IgD-negative memory B cell (primary cell): ENCODE measurements around the gene ACAT2. TPM values are rescaled to one million over a fixed set of nuclear protein-coding genes. Genes with fewer than 3 reads are reported as not detected.

Experiments used
- H3K27ac Mint-ChIP-seq, 3 donors: one replicate each; pipeline ENCODE4 v1.8.0; 2020 to 2022; ENCODE audit warnings: mild to moderate bottlenecking in 3 of 3, mixed read lengths in 3 of 3, moderate library complexity in 1 of 3
- H3K27me3 Mint-ChIP-seq: one replicate; pipeline ENCODE4 v1.8.0; 2021; ENCODE audit warnings: mixed read lengths
- H3K36me3 Mint-ChIP-seq: one replicate; pipeline ENCODE4 v1.8.0; 2020; ENCODE audit warnings: mild to moderate bottlenecking, mixed read lengths
- H3K4me1 Mint-ChIP-seq, 3 donors: one replicate each; pipeline ENCODE4 v1.8.0; 2020 to 2022; ENCODE audit warnings: mixed read lengths in 3 of 3, mild to moderate bottlenecking in 1 of 3
- H3K4me3 Mint-ChIP-seq, 4 donors: one replicate each; pipeline ENCODE4 v1.8.0; 2020 to 2022; ENCODE audit warnings: mild to moderate bottlenecking in 4 of 4, mixed read lengths in 4 of 4, moderate library complexity in 3 of 4
- H3K9me3 Mint-ChIP-seq, 3 donors: one replicate each; pipeline ENCODE4 v1.8.0; 2020 to 2021; ENCODE audit warnings: mixed read lengths in 3 of 3, mild to moderate bottlenecking in 1 of 3
- polyA plus RNA-seq: library from polyadenylated mRNA; unstranded; fragments of 300-500 nt; fragmentation: Illumina TruSeq; gene quantifications from one replicate; pipeline ENCODE4 v1.2.3, GENCODE V29; 2021

Gene ACAT2
- polyA plus RNA-seq, 1 donor from 2014 or later, result 23.6 TPM

- H3K36me3 Mint-ChIP-seq, result peaks cover 5% of the 10 kb centered on the region
- H3K27ac Mint-ChIP-seq, result peak overlapping the region in 1 of 3 donors; percentile 82
- H3K4me1 Mint-ChIP-seq, result peaks cover 0 to 10% (median 10%) of the 10 kb centered on the region in 3 donors
Observed at GRCh38 chr6:159826004-159826403, 64.2 kb downstream of the ACAT2 start.

GRCh38 chr6:159826968-159827647 lies 65.3 kb downstream of the ACAT2 start:
- Mint-ChIP-seq H3K4me3 (no peak overlapping the region), H3K27ac (no peak overlapping the region), H3K4me1 (peaks cover 0 to 10% (median 10%) of the 10 kb centered on the region in 3 donors), H3K27me3 (peaks cover 4% of the 10 kb centered on the region), H3K9me3 (no peaks in the 10 kb centered on the region), H3K36me3 (peaks cover 5% of the 10 kb centered on the region)

More at GRCh38 chr6:159826004-159826403, 64.2 kb downstream of the ACAT2 start:
- Mint-ChIP-seq H3K9me3 (no peaks in the 10 kb centered on the region), H3K4me3 (no peak overlapping the region), H3K27me3 (peaks cover 5% of the 10 kb centered on the region)

- Mint-ChIP-seq H3K4me3 (no peak overlapping the region), H3K27ac (no peak overlapping the region), H3K36me3 (peaks cover 3% of the 10 kb centered on the region), H3K9me3 (no peaks in the 10 kb centered on the region), H3K4me1 (peaks cover 0 to 10% (median 9%) of the 10 kb centered on the region in 3 donors), H3K27me3 (peaks cover 5% of the 10 kb centered on the region)
Observed at GRCh38 chr6:159828074-159828473, 66.2 kb downstream of the ACAT2 start.

Other genes with a start within 250 kb of the ACAT2 start
- 79.2 TPM for gene SOD2, start 68.8 kb upstream of the ACAT2 start, polyA plus RNA-seq
- 127 TPM for gene WTAP, start 34.5 kb upstream of the ACAT2 start, polyA plus RNA-seq
- 82.7 TPM for gene TCP1, start 27.6 kb downstream of the ACAT2 start, polyA plus RNA-seq
- gene MRPL18, start 28.4 kb downstream of the ACAT2 start, polyA plus RNA-seq, result 108 TPM
- gene PNLDC1, start 38.2 kb downstream of the ACAT2 start, polyA plus RNA-seq, result 0.89 TPM
- gene MAS1, start 128.9 kb downstream of the ACAT2 start, polyA plus RNA-seq, result not detected
- gene IGF2R, start 207.0 kb downstream of the ACAT2 start, polyA plus RNA-seq, result 4.7 TPM